Body of pancreas (tissue), 4 donors: ENCODE results near the gene RABAC1. TPM values are rescaled to one million over a fixed set of nuclear protein-coding genes. Genes with fewer than 3 reads are reported as not detected.
"Not testable (repeated sequence)": the region's sequence is repeated elsewhere in the genome, so short reads cannot be mapped to it uniquely, and the experiment has no call there.

Experiments
- ATAC-seq: fragments of 150-250 bp; one replicate; pipeline ENCODE4 v1.9.1; 2016
- DNase-seq, 4 donors: peaks; one replicate each; pipeline ENCODE4 v3.0.0-alpha.2; 2019
- H3K27ac ChIP-seq, 4 donors: fragments of 200-600 bp; sonication (generic); 1 replicate in 3 of 4; 2 replicates in 1 of 4; pipeline versions ENCODE4 v1.5.1 to v1.6.1; 2016 to 2019; ENCODE audit warnings: mild to moderate bottlenecking in 1 of 4, mixed read lengths in 1 of 4, moderate library complexity in 1 of 4
- H3K27me3 ChIP-seq, 2 donors: fragments of 200-600 bp; sonication (generic); one replicate each; pipeline ENCODE4 v1.6.0; 2016; ENCODE audit warnings: mild to moderate bottlenecking in 1 of 2
- H3K36me3 ChIP-seq, 2 donors: fragments of 200-600 bp; sonication (generic); replicated peaks in 1 of 2; 2 replicates each; pipeline ENCODE4 v1.5.1; 2016; ENCODE audit warnings: low read depth in 2 of 2; ENCODE audit not compliant: insufficient read depth in 1 of 2
- H3K4me1 ChIP-seq: fragments of 200-600 bp; sonication (generic); one replicate; pipeline ENCODE4 v1.6.0; 2016
- H3K4me3 ChIP-seq, 2 donors: fragments of 200-600 bp; sonication (generic); 1 replicate in 1 of 2; 2 replicates in 1 of 2; pipeline ENCODE4 v1.5.1; 2016 to 2019
- H3K9me3 ChIP-seq, 3 donors: fragments of 200-600 bp; sonication (generic); 1 replicate in 2 of 3; 2 replicates in 1 of 3; pipeline ENCODE4 v1.5.1; 2016
- POLR2A ChIP-seq, 3 donors: fragments of 450-650 bp; IDR thresholded peaks; one replicate each; pipeline ENCODE4 v1.6.1; 2016; ENCODE audit warnings: antibody characterized with exemption in 3 of 3, mild to moderate bottlenecking in 2 of 3
- WGBS, 2 donors: methylation state at CpG; one replicate each; pipeline ENCODE4 v1.1.5; 2017; 5-methylcytosine and 5-hydroxymethylcytosine counted together
- intact Hi-C: fragments of 100-400 bp; cut with DNase I; formaldehyde crosslinking; loops from one replicate; pipeline ENCODE4 v1.15.1; 2023
- total RNA-seq, 2 donors: library from RNA; depleted of rRNA; stranded (reverse); fragments of >200 nt; gene quantifications; one replicate each; pipeline ENCODE4 v1.1.0, GENCODE V29; 2016
- TF ChIP-seq, protein P1 (sequence below), 7 experiments: fragments of 450-650 bp in 4 of 7; fragments of 200-600 bp in 3 of 7; sonication (generic) in 3 of 7; IDR thresholded peaks; one replicate each; pipeline ENCODE4 v1.5.1; 2016 to 2019; ENCODE audit warnings: antibody characterized with exemption in 7 of 7

Gene RABAC1
- total RNA-seq, 2 donors from 2014 or later: 87.3 to 88.5 TPM

DNA sequence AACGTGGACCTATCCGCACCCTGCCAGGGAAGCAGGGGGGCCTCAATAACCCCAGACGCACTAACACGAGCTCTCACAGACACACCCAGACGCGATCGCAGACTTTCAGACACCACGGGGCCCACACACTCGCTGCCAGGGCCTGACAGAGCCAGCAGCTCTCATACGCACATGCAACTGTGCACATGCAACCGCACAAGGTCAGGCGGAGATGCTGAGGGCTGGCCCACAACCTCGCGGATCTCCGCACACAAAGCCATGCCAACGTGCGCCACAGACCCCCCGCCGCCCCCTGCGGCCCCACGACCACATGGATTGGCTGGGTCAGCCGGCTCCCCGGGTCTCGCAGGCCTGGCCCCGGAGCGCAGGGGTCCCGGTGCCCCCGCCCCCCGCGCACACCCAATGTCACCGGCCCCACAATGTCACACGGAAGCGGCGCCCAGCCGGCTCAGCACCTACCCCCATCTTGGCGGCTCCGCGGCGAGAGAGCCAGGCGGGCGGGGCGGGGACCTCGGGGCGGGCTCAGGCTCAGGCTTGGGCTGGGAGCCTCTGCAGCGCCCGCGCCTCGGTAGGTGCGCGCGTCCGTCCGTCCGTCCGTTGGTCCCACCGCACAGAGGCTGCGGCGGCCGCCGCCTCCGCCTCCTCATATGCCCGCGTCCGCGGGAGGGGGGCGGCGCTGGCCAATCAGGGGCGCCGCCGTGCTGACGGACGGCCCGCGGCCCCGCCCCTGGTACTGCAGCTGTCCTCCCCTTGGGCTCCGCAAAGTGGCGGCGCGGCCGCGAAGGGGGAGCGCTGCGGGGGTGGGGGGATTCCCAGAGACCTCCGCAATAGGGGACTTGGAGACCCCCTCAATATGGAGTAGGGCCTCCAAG, 34.7 kb upstream of the RABAC1 start, which contains the start of gene ATP1A3:
ATP1A3 (minus strand) TSS at position 619 of the 872 bp plus-strand sequence; CDS start at position 465, 154 bp downstream.
- WGBS, 2 donors: 0 to 1% methylated on average over 4 to 70 of the region's 84 CpGs
- ATAC-seq: peak; percentile 56
- TF ChIP-seq POLR2A (IDR thresholded peaks at IDR 0.05): no peak
- TF ChIP-seq, protein P1, sequence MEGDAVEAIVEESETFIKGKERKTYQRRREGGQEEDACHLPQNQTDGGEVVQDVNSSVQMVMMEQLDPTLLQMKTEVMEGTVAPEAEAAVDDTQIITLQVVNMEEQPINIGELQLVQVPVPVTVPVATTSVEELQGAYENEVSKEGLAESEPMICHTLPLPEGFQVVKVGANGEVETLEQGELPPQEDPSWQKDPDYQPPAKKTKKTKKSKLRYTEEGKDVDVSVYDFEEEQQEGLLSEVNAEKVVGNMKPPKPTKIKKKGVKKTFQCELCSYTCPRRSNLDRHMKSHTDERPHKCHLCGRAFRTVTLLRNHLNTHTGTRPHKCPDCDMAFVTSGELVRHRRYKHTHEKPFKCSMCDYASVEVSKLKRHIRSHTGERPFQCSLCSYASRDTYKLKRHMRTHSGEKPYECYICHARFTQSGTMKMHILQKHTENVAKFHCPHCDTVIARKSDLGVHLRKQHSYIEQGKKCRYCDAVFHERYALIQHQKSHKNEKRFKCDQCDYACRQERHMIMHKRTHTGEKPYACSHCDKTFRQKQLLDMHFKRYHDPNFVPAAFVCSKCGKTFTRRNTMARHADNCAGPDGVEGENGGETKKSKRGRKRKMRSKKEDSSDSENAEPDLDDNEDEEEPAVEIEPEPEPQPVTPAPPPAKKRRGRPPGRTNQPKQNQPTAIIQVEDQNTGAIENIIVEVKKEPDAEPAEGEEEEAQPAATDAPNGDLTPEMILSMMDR (IDR thresholded peaks at IDR 0.05): no peak
- peaks cover 0 to 21% of the 10 kb centered on the region in 2 donors for H3K27me3 ChIP-seq
- peak; percentile 27 to 59 (median 36) for DNase-seq
- H3K4me1 ChIP-seq: peaks cover 15% of the 10 kb centered on the region
- intact Hi-C loops: no loop called here
- H3K27ac ChIP-seq: no peak within 1 kb of the TSS
- peak within 1 kb of the TSS in 1 of 2 donors; percentile 3 for H3K4me3 ChIP-seq
- no peaks in the 10 kb centered on the region for H3K9me3 ChIP-seq
- H3K36me3 ChIP-seq: no peaks in the 10 kb centered on the region

DNA sequence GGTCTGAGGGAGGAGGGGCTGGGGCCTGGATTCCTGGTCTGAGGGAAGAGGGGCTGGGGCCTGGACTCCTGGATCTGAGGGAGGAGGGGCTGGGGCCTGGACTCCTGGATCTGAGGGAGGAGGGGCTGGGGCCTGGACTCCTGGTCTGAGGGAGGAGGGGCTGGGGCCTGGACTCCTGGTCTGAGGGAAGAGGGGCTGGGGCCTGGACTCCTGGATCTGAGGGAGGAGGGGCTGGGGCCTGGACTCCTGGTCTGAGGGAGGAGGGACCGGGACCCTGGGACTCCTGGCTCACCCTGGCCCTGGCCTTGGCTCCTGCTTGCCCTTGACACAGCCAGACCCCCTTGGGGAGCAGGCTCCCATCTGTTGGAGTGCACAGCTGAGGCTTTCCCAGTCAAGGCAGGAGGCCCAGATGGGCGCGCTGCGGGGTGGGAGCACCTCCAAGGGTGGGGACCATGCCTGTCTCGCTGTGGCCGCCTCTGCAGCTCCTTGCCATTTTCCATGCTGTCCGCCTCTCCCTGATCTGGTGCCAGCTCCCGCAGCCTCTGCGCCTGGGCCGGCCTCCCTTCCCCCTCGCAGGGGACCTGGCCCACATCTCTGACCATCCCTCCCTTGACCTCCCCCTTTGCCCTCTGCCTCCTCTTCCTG, 32.9 kb upstream of the RABAC1 start:
- H3K4me3 ChIP-seq, intact Hi-C loops, H3K27ac ChIP-seq, ATAC-seq, H3K4me1 ChIP-seq, DNase-seq, H3K9me3 ChIP-seq, H3K36me3 ChIP-seq: not testable (repeated sequence)
- 65 to 77% methylated on average over 5 to 9 of the region's 11 CpGs for WGBS, 2 donors
- H3K27me3 ChIP-seq: peaks cover 0 to 12% of the 10 kb centered on the region in 2 donors

- Histone ChIP-seq H3K4me3 (no peak overlapping the region), H3K9me3 (no peaks in the 10 kb centered on the region), H3K27ac (no peak overlapping the region), H3K36me3 (no peaks in the 10 kb centered on the region), H3K4me1 (peaks cover 9% of the 10 kb centered on the region), H3K27me3 (peaks cover 0 to 12% of the 10 kb centered on the region in 2 donors)
- no peak for TF ChIP-seq POLR2A (IDR thresholded peaks at IDR 0.05)
- TF ChIP-seq, protein P1 (IDR thresholded peaks at IDR 0.05): no peak
- WGBS, 2 donors: 23 to 40% methylated on average over 2 to 15 of the region's 15 CpGs
- ATAC-seq: no peak
- intact Hi-C loops: no loop called here
- no peak for DNase-seq
Observed at GRCh38 chr19:41991025-41991424, 31.9 kb upstream of the RABAC1 start.

DNA sequence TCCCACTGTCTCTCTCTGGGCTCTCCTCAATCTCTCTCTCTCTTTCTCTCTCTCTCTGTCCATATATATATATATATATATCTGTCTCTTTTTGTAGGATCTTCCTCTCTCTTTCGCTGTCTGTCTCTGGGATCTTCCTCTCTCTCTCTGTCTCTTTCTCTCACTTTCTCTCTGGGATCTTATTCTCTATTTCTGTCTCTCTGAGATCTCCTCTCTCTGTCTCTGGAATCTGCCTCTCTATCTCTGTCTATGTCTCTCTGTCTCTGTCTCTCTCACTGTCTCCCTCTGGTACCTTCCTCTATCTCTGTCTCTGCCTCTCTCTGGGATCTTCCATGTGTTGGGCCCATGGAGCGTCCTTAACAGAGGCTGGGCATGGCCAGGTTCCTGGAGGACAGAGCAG, 31.5 kb upstream of the RABAC1 start:
- DNase-seq (no peak), ATAC-seq (no peak)
- no peak overlapping the region for H3K4me3 ChIP-seq
- intact Hi-C loops: no loop called here
- peaks cover 9% of the 10 kb centered on the region for H3K4me1 ChIP-seq
- H3K27me3 ChIP-seq: peaks cover 0 to 12% of the 10 kb centered on the region in 2 donors
- no peaks in the 10 kb centered on the region for H3K36me3 ChIP-seq
- no peak overlapping the region for H3K27ac ChIP-seq
- WGBS, 2 donors: 66 to 76% methylated on average over 2 of the region's 2 CpGs
- TF ChIP-seq, protein P1 (IDR thresholded peaks at IDR 0.05): no peak
- no peak for TF ChIP-seq POLR2A (IDR thresholded peaks at IDR 0.05)
- H3K9me3 ChIP-seq: no peaks in the 10 kb centered on the region

- ATAC-seq: no peak
Observed at GRCh38 chr19:41990028-41990427, 30.9 kb upstream of the RABAC1 start.

More at GRCh38 chr19:41990028-41990427, 30.9 kb upstream of the RABAC1 start:
- no peak overlapping the region for H3K4me3 ChIP-seq
- no peak for DNase-seq
- H3K9me3 ChIP-seq: no peaks in the 10 kb centered on the region
- intact Hi-C loops: no loop called here
- TF ChIP-seq, protein P1 (IDR thresholded peaks at IDR 0.05): no peak
- no peak for TF ChIP-seq POLR2A (IDR thresholded peaks at IDR 0.05)
- peaks cover 0 to 12% of the 10 kb centered on the region in 2 donors for H3K27me3 ChIP-seq
- H3K4me1 ChIP-seq: peaks cover 9% of the 10 kb centered on the region
- no peak overlapping the region for H3K27ac ChIP-seq
- no peaks in the 10 kb centered on the region for H3K36me3 ChIP-seq
- WGBS, 2 donors: 67 to 80% methylated on average over 4 of the region's 4 CpGs
